DND-41 (cell line): ENCODE measurements around the gene TMBIM6.

Experiments
- ATAC-seq: fragments of 200-7000 bp; cut with Tn5 transposase; 3 replicates; pipeline ENCODE4 v1.9.1; 2021; ENCODE audit warnings: low read depth; ENCODE audit not compliant: insufficient read depth
- DNase-seq: peaks from one replicate; pipeline ENCODE4 v3.0.0-alpha.2; 2020
- H2AFZ ChIP-seq: 2 replicates; pipeline ENCODE4 v1.6.0; 2012; ENCODE audit warnings: low read depth, low read length
- H3K27ac ChIP-seq: 2 replicates; pipeline ENCODE4 v1.5.1; 2012; ENCODE audit warnings: low read length, inconsistent platforms
- H3K27me3 ChIP-seq: fragments of 200-600 bp; sonication (generic); 2 replicates; pipeline ENCODE4 v1.6.0; 2012; ENCODE audit warnings: low read length, mild to moderate bottlenecking, inconsistent platforms; ENCODE audit not compliant: insufficient read depth, poor library complexity
- H3K36me3 ChIP-seq: 2 replicates; pipeline ENCODE4 v1.5.1; 2012; ENCODE audit warnings: low read length, inconsistent platforms; ENCODE audit not compliant: insufficient read depth
- H3K4me1 ChIP-seq: 2 replicates; pipeline ENCODE4 v1.5.1; 2012; ENCODE audit warnings: mild to moderate bottlenecking, low read length; ENCODE audit not compliant: insufficient read depth
- H3K4me2 ChIP-seq: 2 replicates; pipeline ENCODE4 v1.6.0; 2012; ENCODE audit warnings: mild to moderate bottlenecking, moderate library complexity, low read length, inconsistent platforms; ENCODE audit not compliant: insufficient read depth
- H3K4me3 ChIP-seq, 2 experiments: fragments of 200-600 bp in 1 of 2; shearing (Covaris generic) in 1 of 2; 2 replicates each; pipeline ENCODE4 v1.5.1; 2012 to 2016; ENCODE audit warnings: inconsistent platforms in 2 of 2, low read length in 2 of 2, mild to moderate bottlenecking in 2 of 2, low read depth in 1 of 2, moderate library complexity in 1 of 2
- H3K79me2 ChIP-seq: 2 replicates; pipeline ENCODE4 v1.6.0; 2012; ENCODE audit warnings: low read length, inconsistent platforms; ENCODE audit not compliant: insufficient read depth
- H3K9ac ChIP-seq: 2 replicates; pipeline ENCODE4 v1.6.0; 2012; ENCODE audit warnings: low read depth, mild to moderate bottlenecking, inconsistent platforms, low read length, moderate library complexity
- H3K9me3 ChIP-seq: 2 replicates; pipeline ENCODE4 v1.5.1; 2012; ENCODE audit warnings: low read length, moderate library complexity, mild to moderate bottlenecking, inconsistent platforms; ENCODE audit not compliant: insufficient read depth, severe bottlenecking
- H4K20me1 ChIP-seq: 2 replicates; pipeline ENCODE4 v1.6.0; 2012; ENCODE audit warnings: low read length; ENCODE audit not compliant: insufficient read depth
- EZH2 ChIP-seq: IDR thresholded peaks from 3 replicates; pipeline ENCODE4 v1.6.1; 2012; ENCODE audit warnings: borderline replicate concordance, low read depth, mild to moderate bottlenecking, moderate library complexity, low read length, inconsistent platforms; ENCODE audit not compliant: severe bottlenecking
- TF ChIP-seq, protein P1 (sequence below): IDR thresholded peaks from 2 replicates; pipeline ENCODE4 v1.5.1; 2012; ENCODE audit warnings: borderline replicate concordance, low read length, moderate library complexity, mild to moderate bottlenecking; ENCODE audit not compliant: poor library complexity, severe bottlenecking; ENCODE audit errors: extremely low read depth

Gene TMBIM6

DNA sequence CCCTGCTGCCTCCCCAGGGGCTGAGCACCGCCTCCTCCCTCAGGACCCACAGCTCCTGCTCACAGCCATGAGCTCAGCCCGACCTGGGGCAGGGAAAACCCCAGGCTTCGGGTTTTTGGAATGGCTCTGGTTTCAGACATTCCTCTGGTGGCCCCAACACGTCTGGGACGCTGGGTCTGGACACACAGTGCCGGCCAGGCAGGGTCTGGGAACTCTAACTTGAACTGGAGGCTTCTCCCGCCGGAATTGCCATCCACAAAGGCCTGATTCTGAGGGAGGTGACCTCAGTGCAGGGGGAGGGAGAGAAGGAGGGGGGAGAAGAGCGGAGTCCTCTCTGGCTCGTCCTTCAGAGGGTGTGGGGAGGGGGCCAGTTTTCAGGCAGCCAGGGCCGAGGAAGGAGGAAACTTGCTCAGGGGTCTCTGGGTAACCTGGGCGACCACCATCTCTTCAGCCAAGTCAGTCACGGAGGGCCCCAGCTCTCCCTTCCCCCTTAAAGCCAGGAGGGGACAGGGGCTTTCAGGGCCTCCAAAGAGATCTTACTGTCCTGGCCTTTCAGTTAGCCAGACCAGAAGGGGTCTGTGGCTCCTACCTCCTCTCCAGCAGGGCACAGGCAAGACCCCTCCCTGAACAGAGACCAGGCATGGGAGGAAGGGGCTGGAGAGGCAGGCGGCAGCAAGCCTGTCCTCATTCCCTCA, 67.5 kb downstream of the TMBIM6 start:
- no peaks in the 10 kb centered on the region for H3K9me3 ChIP-seq
- H3K27ac ChIP-seq, result no peak overlapping the region
- H3K4me2 ChIP-seq, result no peak overlapping the region
- no peaks in the 10 kb centered on the region for H3K27me3 ChIP-seq
- TF ChIP-seq EZH2, result no peak
- TF ChIP-seq, protein P1, sequence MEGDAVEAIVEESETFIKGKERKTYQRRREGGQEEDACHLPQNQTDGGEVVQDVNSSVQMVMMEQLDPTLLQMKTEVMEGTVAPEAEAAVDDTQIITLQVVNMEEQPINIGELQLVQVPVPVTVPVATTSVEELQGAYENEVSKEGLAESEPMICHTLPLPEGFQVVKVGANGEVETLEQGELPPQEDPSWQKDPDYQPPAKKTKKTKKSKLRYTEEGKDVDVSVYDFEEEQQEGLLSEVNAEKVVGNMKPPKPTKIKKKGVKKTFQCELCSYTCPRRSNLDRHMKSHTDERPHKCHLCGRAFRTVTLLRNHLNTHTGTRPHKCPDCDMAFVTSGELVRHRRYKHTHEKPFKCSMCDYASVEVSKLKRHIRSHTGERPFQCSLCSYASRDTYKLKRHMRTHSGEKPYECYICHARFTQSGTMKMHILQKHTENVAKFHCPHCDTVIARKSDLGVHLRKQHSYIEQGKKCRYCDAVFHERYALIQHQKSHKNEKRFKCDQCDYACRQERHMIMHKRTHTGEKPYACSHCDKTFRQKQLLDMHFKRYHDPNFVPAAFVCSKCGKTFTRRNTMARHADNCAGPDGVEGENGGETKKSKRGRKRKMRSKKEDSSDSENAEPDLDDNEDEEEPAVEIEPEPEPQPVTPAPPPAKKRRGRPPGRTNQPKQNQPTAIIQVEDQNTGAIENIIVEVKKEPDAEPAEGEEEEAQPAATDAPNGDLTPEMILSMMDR, result no peak
- peaks cover 25% of the 10 kb centered on the region for H3K79me2 ChIP-seq
- ATAC-seq (no peak), DNase-seq (no peak)
- H4K20me1 ChIP-seq, result peaks cover 42% of the 10 kb centered on the region
- no peak overlapping the region for H2AFZ ChIP-seq
- H3K36me3 ChIP-seq, result peaks cover 22% of the 10 kb centered on the region
- no peak overlapping the region for H3K4me3 ChIP-seq
- H3K4me1 ChIP-seq, result no peaks in the 10 kb centered on the region
- no peak overlapping the region for H3K9ac ChIP-seq

DNA sequence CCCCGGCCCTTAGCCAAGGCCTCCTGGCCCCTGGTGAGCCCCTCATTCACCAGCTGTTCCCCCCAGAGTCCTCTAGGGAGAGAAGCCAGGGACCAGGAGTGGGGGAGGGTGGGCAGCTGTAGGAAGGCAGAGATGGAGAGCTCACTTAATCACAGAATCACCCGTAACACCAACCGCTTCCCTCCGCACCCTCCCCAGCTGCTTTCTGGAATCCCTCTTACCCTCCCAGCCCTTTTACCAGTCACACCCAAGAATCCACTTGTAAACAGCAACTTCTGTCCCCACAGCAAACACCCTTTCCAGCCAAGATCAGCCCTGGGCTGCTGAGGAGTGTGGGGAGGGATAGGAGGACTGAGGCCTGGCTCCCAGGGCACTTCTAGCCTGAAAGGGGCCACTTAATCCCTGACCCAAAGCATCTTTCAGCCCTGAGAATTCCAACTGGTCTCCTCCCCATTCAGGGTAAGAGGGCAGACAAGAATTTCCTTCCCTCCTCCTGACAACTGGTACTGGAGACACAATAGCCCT, 68.1 kb downstream of the TMBIM6 start:
- peaks cover 26% of the 10 kb centered on the region for H3K79me2 ChIP-seq
- H3K9ac ChIP-seq, result no peak overlapping the region
- H3K4me2 ChIP-seq, result no peak overlapping the region
- H3K4me3 ChIP-seq, result no peak overlapping the region
- TF ChIP-seq, protein P1, result no peak
- TF ChIP-seq EZH2, result no peak
- DNase-seq (no peak), ATAC-seq (no peak)
- no peaks in the 10 kb centered on the region for H3K4me1 ChIP-seq
- no peaks in the 10 kb centered on the region for H3K27me3 ChIP-seq
- H3K27ac ChIP-seq, result no peak overlapping the region
- H3K36me3 ChIP-seq, result peaks cover 16% of the 10 kb centered on the region
- no peak overlapping the region for H2AFZ ChIP-seq
- peaks cover 42% of the 10 kb centered on the region for H4K20me1 ChIP-seq
- H3K9me3 ChIP-seq, result no peaks in the 10 kb centered on the region

DNA sequence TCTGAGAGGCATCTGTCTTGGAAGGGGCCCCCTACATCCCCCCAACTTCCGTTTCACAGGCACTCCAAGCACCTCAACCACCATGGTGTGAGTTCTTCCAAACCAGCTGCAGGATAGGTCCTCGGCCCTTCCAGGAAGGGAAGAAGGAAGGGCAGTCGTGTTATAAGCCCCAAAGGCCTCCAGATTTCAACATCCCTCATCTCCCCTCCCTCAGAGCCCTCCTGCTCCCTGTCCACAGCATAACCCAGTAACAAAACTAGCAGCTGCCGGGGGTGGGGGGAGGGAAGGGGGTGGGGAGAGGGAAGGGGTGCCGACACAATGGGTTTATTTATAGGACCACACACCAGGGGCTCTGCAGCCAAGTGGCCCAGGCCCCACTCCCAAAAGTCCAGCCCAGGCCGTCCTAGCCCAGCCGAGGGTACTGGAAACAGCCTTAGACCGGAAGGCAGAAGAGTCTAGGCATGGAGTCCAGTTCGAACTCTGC, 68.6 kb downstream of the TMBIM6 start:
- DNase-seq (no peak), ATAC-seq (no peak)
- Histone ChIP-seq H2AFZ (no peak overlapping the region), H3K9me3 (no peaks in the 10 kb centered on the region), H3K4me2 (no peak overlapping the region), H3K9ac (no peak overlapping the region), H3K36me3 (peaks cover 11% of the 10 kb centered on the region), H3K27ac (no peak overlapping the region), H4K20me1 (peaks cover 38% of the 10 kb centered on the region), H3K4me1 (no peaks in the 10 kb centered on the region), H3K27me3 (no peaks in the 10 kb centered on the region), H3K79me2 (peaks cover 30% of the 10 kb centered on the region), H3K4me3 (no peak overlapping the region)
- TF ChIP-seq, protein P1, result no peak
- TF ChIP-seq EZH2, result no peak
